HG03159 (cell line): ENCODE measurements around the gene CBR1.

Experiments
- ATAC-seq: cut with Tn5 transposase; IDR thresholded peaks from one replicate; pipeline ENCODE4 v1.9.1; 2021; ENCODE audit warnings: mild to moderate bottlenecking, moderate library complexity; ENCODE audit not compliant: unreplicated experiment

The CBR1 gene

GRCh38 chr21:36069713-36070583 lies at the start of gene CBR1:
Gene CBR1 (plus strand): TSS chr21:36070024. CDS start chr21:36070116, 92 bp downstream.
- peak; percentile 93 for ATAC-seq

- peak; percentile 65 for ATAC-seq
These were observed 48.5 kb upstream of the CBR1 start for GRCh38 chr21:36021251-36021837.

GRCh38 chr21:36022427-36023091 lies 47.3 kb upstream of the CBR1 start:
- ATAC-seq, result no peak

GRCh38 chr21:36023092-36023480 lies 46.7 kb upstream of the CBR1 start:
- ATAC-seq, result no peak

GRCh38 chr21:36024782-36025181 lies 45.0 kb upstream of the CBR1 start:
- ATAC-seq, result no peak

GRCh38 chr21:36027347-36027746 lies 42.5 kb upstream of the CBR1 start:
- ATAC-seq, result no peak

- no peak for ATAC-seq
These were observed 41.4 kb upstream of the CBR1 start for GRCh38 chr21:36028127-36029069.

GRCh38 chr21:36029309-36029708 lies 40.5 kb upstream of the CBR1 start:
- ATAC-seq, result no peak

- ATAC-seq, result no peak
These were observed 39.1 kb upstream of the CBR1 start for GRCh38 chr21:36030581-36031189.

- no peak for ATAC-seq
These were observed 37.0 kb upstream of the CBR1 start for GRCh38 chr21:36032647-36033406.

- ATAC-seq, result no peak
These were observed 35.5 kb upstream of the CBR1 start for GRCh38 chr21:36034211-36034913.

- ATAC-seq, result no peak
These were observed 34.4 kb upstream of the CBR1 start for GRCh38 chr21:36035381-36035791.

- ATAC-seq, result no peak
These were observed 30.9 kb upstream of the CBR1 start for GRCh38 chr21:36038701-36039497.

GRCh38 chr21:36039861-36040260 lies 30.0 kb upstream of the CBR1 start:
- no peak for ATAC-seq

- no peak for ATAC-seq
These were observed 29.4 kb upstream of the CBR1 start for GRCh38 chr21:36040389-36040788.

GRCh38 chr21:36041910-36042309 lies 27.9 kb upstream of the CBR1 start:
- no peak for ATAC-seq

GRCh38 chr21:36044056-36044455 lies 25.8 kb upstream of the CBR1 start:
- ATAC-seq, result no peak

GRCh38 chr21:36045993-36046392 lies 23.8 kb upstream of the CBR1 start:
- no peak for ATAC-seq
